BE2C (cell line): ENCODE measurements around the gene CISH.
A peak's percentile ranks its signal among the peaks of the same experiment; 100 is the strongest.

ENCODE experiments used
- DNase-seq: peaks from one replicate; pipeline ENCODE4 v3.0.0-alpha.2; 2020
- H3K27me3 ChIP-seq: fragments of 250-450 bp; sonication (Bioruptor Pico); 2 replicates; pipeline ENCODE4 v1.5.1; 2020; ENCODE audit warnings: mild to moderate bottlenecking
- H3K36me3 ChIP-seq: fragments of 250-450 bp; sonication (Bioruptor Pico); 2 replicates; pipeline ENCODE4 v1.5.1; 2020; ENCODE audit warnings: mild to moderate bottlenecking
- H3K4me1 ChIP-seq: fragments of 250-450 bp; sonication (Bioruptor Pico); 2 replicates; pipeline ENCODE4 v1.5.1; 2020
- H3K4me3 ChIP-seq: 2 replicates; pipeline ENCODE4 v1.5.1; 2011; ENCODE audit warnings: low read depth, low read length
- H3K9me3 ChIP-seq: fragments of 250-450 bp; sonication (Bioruptor Pico); 2 replicates; pipeline ENCODE4 v1.5.1; 2020
- CTCF ChIP-seq: IDR thresholded peaks from 2 replicates; pipeline ENCODE4 v1.5.1; 2012; ENCODE audit warnings: mild to moderate bottlenecking, low read depth, low read length

The CISH gene

GRCh38 chr3:50656417-50657195 lies 45.0 kb upstream of the CISH start:
- H3K36me3 ChIP-seq = no peaks in the 10 kb centered on the region
- no peak for TF ChIP-seq CTCF
- no peaks in the 10 kb centered on the region for H3K27me3 ChIP-seq
- no peaks in the 10 kb centered on the region for H3K4me1 ChIP-seq
- H3K4me3 ChIP-seq = no peak overlapping the region
- no peaks in the 10 kb centered on the region for H3K9me3 ChIP-seq
- no peak for DNase-seq

- Histone ChIP-seq H3K36me3 (no peaks in the 10 kb centered on the region), H3K4me1 (no peaks in the 10 kb centered on the region), H3K4me3 (no peak overlapping the region), H3K9me3 (no peaks in the 10 kb centered on the region), H3K27me3 (no peaks in the 10 kb centered on the region)
- no peak for TF ChIP-seq CTCF
- DNase-seq = no peak
These were observed 43.6 kb upstream of the CISH start for GRCh38 chr3:50655009-50655830.

- no peaks in the 10 kb centered on the region for H3K36me3 ChIP-seq
- DNase-seq = no peak
- no peaks in the 10 kb centered on the region for H3K9me3 ChIP-seq
- no peaks in the 10 kb centered on the region for H3K4me1 ChIP-seq
- no peak for TF ChIP-seq CTCF
- no peak overlapping the region for H3K4me3 ChIP-seq
- H3K27me3 ChIP-seq = no peaks in the 10 kb centered on the region
These were observed 42.5 kb upstream of the CISH start for GRCh38 chr3:50653937-50654595.

- peak; percentile 26 for DNase-seq
These were observed 41.1 kb upstream of the CISH start for GRCh38 chr3:50652709-50653108.

GRCh38 chr3:50651920-50652529 lies 40.5 kb upstream of the CISH start:
- Histone ChIP-seq H3K9me3 (no peaks in the 10 kb centered on the region), H3K27me3 (no peaks in the 10 kb centered on the region), H3K4me1 (peaks cover 5% of the 10 kb centered on the region), H3K4me3 (no peak overlapping the region), H3K36me3 (no peaks in the 10 kb centered on the region)
- no peak for TF ChIP-seq CTCF
- no peak for DNase-seq

More at GRCh38 chr3:50652709-50653108, 41.1 kb upstream of the CISH start:
- Histone ChIP-seq H3K27me3 (no peaks in the 10 kb centered on the region), H3K4me3 (no peak overlapping the region), H3K36me3 (no peaks in the 10 kb centered on the region), H3K4me1 (peaks cover 5% of the 10 kb centered on the region), H3K9me3 (no peaks in the 10 kb centered on the region)
- peak; percentile 41 for TF ChIP-seq CTCF
